ENCODE data around the gene DAG1. TPM values are rescaled to one million over a fixed set of nuclear protein-coding genes. Genes with fewer than 3 reads are reported as not detected.

The DAG1 gene
- total RNA-seq, 1 experiment from 2014 or later: 93.0 TPM

DNA sequence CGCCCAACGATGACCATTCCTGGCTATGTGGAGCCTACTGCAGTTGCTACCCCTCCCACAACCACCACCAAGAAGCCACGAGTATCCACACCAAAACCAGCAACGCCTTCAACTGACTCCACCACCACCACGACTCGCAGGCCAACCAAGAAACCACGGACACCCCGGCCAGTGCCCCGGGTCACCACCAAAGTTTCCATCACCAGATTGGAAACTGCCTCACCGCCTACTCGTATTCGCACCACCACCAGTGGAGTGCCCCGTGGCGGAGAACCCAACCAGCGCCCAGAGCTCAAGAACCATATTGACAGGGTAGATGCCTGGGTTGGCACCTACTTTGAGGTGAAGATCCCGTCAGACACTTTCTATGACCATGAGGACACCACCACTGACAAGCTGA lies 61.6 kb downstream of the DAG1 start:
- no peak overlapping the region for H3K27ac ChIP-seq (ENCODE audit: insufficient read length, low read depth, low read length)
- no peaks in the 10 kb centered on the region for H3K23me2 ChIP-seq (ENCODE audit: insufficient read length, low read depth, low read length, poor library complexity, severe bottlenecking)
- H2BK20ac ChIP-seq (ENCODE audit: low read depth, low read length, poor library complexity, severe bottlenecking): no peak overlapping the region
- no peak overlapping the region for H2BK12ac ChIP-seq (ENCODE audit: insufficient read length, low read depth, low read length)
- no peak overlapping the region for H2AFZ ChIP-seq (ENCODE audit: low read length)
- no peaks in the 10 kb centered on the region for H4K20me1 ChIP-seq (ENCODE audit: control insufficient read depth, insufficient read depth, insufficient read length)
- H4K91ac ChIP-seq (ENCODE audit: insufficient read length, low read depth, low read length): no peak overlapping the region
- no peak overlapping the region for H3K9ac ChIP-seq (ENCODE audit: extremely low read depth, insufficient read length, low read length)
- H3K27me3 Mint-ChIP-seq (ENCODE audit: low read depth): no peaks in the 10 kb centered on the region
- H4K8ac ChIP-seq (replicated peaks; ENCODE audit: insufficient read length, low read depth, low read length): no peak overlapping the region
- H3K4me1 Mint-ChIP-seq: peaks cover 17 to 18% of the 10 kb centered on the region in 2 experiments
- no peak overlapping the region for H2BK120ac ChIP-seq (ENCODE audit: low read depth, low read length, poor library complexity, severe bottlenecking)
- no peak for TF ChIP-seq CTCF (conservative IDR thresholded peaks at IDR 0.05)
- no peak overlapping the region for H3K4me3 Mint-ChIP-seq
- H3K79me1 ChIP-seq (ENCODE audit: insufficient read depth, low read depth, low read length, poor library complexity, severe bottlenecking): no peaks in the 10 kb centered on the region
- no peak overlapping the region for H2BK15ac ChIP-seq (ENCODE audit: low read depth, low read length)
- H4K5ac ChIP-seq (ENCODE audit: insufficient read length, low read depth, low read length): no peak overlapping the region
- H3K23ac ChIP-seq (ENCODE audit: insufficient read length, low read depth, low read length): no peak overlapping the region
- DNase-seq: no peak
- H3K79me2 ChIP-seq (ENCODE audit: insufficient read depth, low read length): no peaks in the 10 kb centered on the region
- no peak overlapping the region for H3K18ac ChIP-seq (ENCODE audit: insufficient read length, low read depth, low read length)
- no peak overlapping the region for H3T11ph ChIP-seq (ENCODE audit: low read length)
- no peaks in the 10 kb centered on the region for H3K27me3 ChIP-seq (ENCODE audit: insufficient read depth, low read length)
- WGBS (ENCODE audit: extremely low coverage, insufficient read length, low lambda C conversion rate): no CpG with 5 or more reads among the region's 16 CpGs
- H3K14ac ChIP-seq (ENCODE audit: insufficient read depth, low read length): no peak overlapping the region
- H3K9me3 Mint-ChIP-seq: no peaks in the 10 kb centered on the region
- H3K4me1 ChIP-seq (ENCODE audit: insufficient read depth, low read length): peaks cover 3% of the 10 kb centered on the region; the same call in 1 of the 2 replicates
- H2BK5ac ChIP-seq (ENCODE audit: insufficient read length, low read length): no peak overlapping the region
- peaks cover 17 to 37% (median 36%) of the 10 kb centered on the region in 3 experiments; a peak in 6 of 7 replicates for H3K36me3 Mint-ChIP-seq (ENCODE audit: insufficient read depth in 1 of 3, low read depth in 3 of 3)
- H3K56ac ChIP-seq (ENCODE audit: insufficient read length, low read depth, low read length): no peak overlapping the region
- H3K9me3 ChIP-seq (ENCODE audit: control insufficient read depth, low read depth, low read length): no peaks in the 10 kb centered on the region
- H2AK5ac ChIP-seq (ENCODE audit: insufficient read length, low read length): no peak overlapping the region
- H3K27ac Mint-ChIP-seq: peak overlapping the region in 1 of 3 experiments; percentile 12; a peak in 1 of 7 replicates
- H3K4me2 ChIP-seq (ENCODE audit: insufficient read depth, insufficient read length, low read length): no peak overlapping the region
- no peak overlapping the region for H3K4ac ChIP-seq (ENCODE audit: low read depth, low read length)

Data from H9 (cell line).